Activated CD4-positive, alpha-beta memory T cell treated with anti-CD3 and anti-CD28 coated beads for 36 hours (primary cell): Measurements from ENCODE around the gene PRSS35. TPM values are rescaled to one million over a fixed set of nuclear protein-coding genes. Genes with fewer than 3 reads are reported as not detected.
A peak's percentile ranks its signal among the peaks of the same experiment; 100 is the strongest.
"Not testable (repeated sequence)": the region's sequence is repeated elsewhere in the genome, so short reads cannot be mapped to it uniquely, and the experiment has no call there.

ENCODE experiments used
- CTCF ChIA-PET: fragments of 350-600 bp; sonication (Branson Sonifier 250); formaldehyde crosslinking; loops from one replicate; lab custom pipeline; 2021; ENCODE audit warnings: antibody characterized with exemption, inconsistent platforms; lab: Charles Lee
- POLR2A ChIA-PET: fragments of 350-600 bp; sonication (Branson Sonifier 250); formaldehyde crosslinking; loops from one replicate; lab custom pipeline; 2021; ENCODE audit warnings: antibody characterized with exemption; lab: Charles Lee
- DNase-seq: peaks from one replicate; pipeline ENCODE4 v3.0.0-alpha.2; 2020
- H3K27ac Mint-ChIP-seq: one replicate; pipeline ENCODE4 v1.8.0; 2021; ENCODE audit warnings: mixed read lengths
- H3K27me3 Mint-ChIP-seq: one replicate; pipeline ENCODE4 v1.8.0; 2021; ENCODE audit warnings: mixed read lengths
- H3K36me3 Mint-ChIP-seq: one replicate; pipeline ENCODE4 v1.8.0; 2021; ENCODE audit warnings: mixed read lengths
- H3K4me1 Mint-ChIP-seq: one replicate; pipeline ENCODE4 v1.8.0; 2021; ENCODE audit warnings: low read depth, mixed read lengths
- H3K4me3 Mint-ChIP-seq: one replicate; pipeline ENCODE4 v1.8.0; 2021; ENCODE audit warnings: mild to moderate bottlenecking, mixed read lengths
- H3K9me3 Mint-ChIP-seq: one replicate; pipeline ENCODE4 v1.8.0; 2021; ENCODE audit warnings: mixed read lengths
- intact Hi-C: fragments of 100-400 bp; cut with micrococcal nuclease; formaldehyde crosslinking; loops from one replicate; pipeline ENCODE4 v1.15.1; 2023
- total RNA-seq, 2 experiments: library from RNA; stranded (reverse); gene quantifications; one replicate each; pipeline ENCODE4 v1.2.3, GENCODE V29; 2021

PRSS35 gene
- total RNA-seq, 2 experiments from 2014 or later: not detected

- POLR2A ChIA-PET, H3K27me3 Mint-ChIP-seq, DNase-seq, CTCF ChIA-PET, H3K9me3 Mint-ChIP-seq, H3K27ac Mint-ChIP-seq, H3K4me3 Mint-ChIP-seq, H3K36me3 Mint-ChIP-seq, H3K4me1 Mint-ChIP-seq, intact Hi-C loops: not testable (repeated sequence)
Measured at GRCh38 chr6:83481938-83482337, 30.4 kb upstream of the PRSS35 start.

GRCh38 chr6:83488448-83488847 is 23.9 kb upstream of the PRSS35 start:
- ChIA-PET POLR2A (no interaction called here), CTCF (no interaction called here)
- H3K36me3 Mint-ChIP-seq: no peaks in the 10 kb centered on the region
- intact Hi-C loops: no loop called here
- no peak overlapping the region for H3K27ac Mint-ChIP-seq
- DNase-seq: no peak
- H3K4me1 Mint-ChIP-seq: no peaks in the 10 kb centered on the region
- no peaks in the 10 kb centered on the region for H3K27me3 Mint-ChIP-seq
- H3K9me3 Mint-ChIP-seq: no peaks in the 10 kb centered on the region
- no peak overlapping the region for H3K4me3 Mint-ChIP-seq

- Mint-ChIP-seq H3K9me3 (no peaks in the 10 kb centered on the region), H3K4me1 (no peaks in the 10 kb centered on the region), H3K36me3 (no peaks in the 10 kb centered on the region), H3K27me3 (no peaks in the 10 kb centered on the region), H3K27ac (no peak overlapping the region), H3K4me3 (no peak overlapping the region)
- ChIA-PET CTCF (no interaction called here), POLR2A (no interaction called here)
- intact Hi-C loops: no loop called here
- DNase-seq: no peak
Measured at GRCh38 chr6:83488861-83489260, 23.5 kb upstream of the PRSS35 start.

GRCh38 chr6:83490217-83490807 is 22.0 kb upstream of the PRSS35 start:
- Mint-ChIP-seq H3K27ac (no peak overlapping the region), H3K4me3 (no peak overlapping the region), H3K9me3 (no peaks in the 10 kb centered on the region), H3K27me3 (no peaks in the 10 kb centered on the region), H3K36me3 (no peaks in the 10 kb centered on the region), H3K4me1 (no peaks in the 10 kb centered on the region)
- DNase-seq: no peak
- intact Hi-C loops: no loop called here
- POLR2A ChIA-PET: no interaction called here
- CTCF ChIA-PET: no interaction called here

- no peak overlapping the region for H3K4me3 Mint-ChIP-seq
- POLR2A ChIA-PET: no interaction called here
- H3K27me3 Mint-ChIP-seq: no peaks in the 10 kb centered on the region
- no peak overlapping the region for H3K27ac Mint-ChIP-seq
- CTCF ChIA-PET: interaction anchor here (1.2 to 4.2 kb wide), 4 partner anchors 8 to 438 kb away, joined by 4 to 24 read pairs (median 12); partner anchors contain the start of genes DOP1A and PRSS35
- H3K9me3 Mint-ChIP-seq: peaks cover 7% of the 10 kb centered on the region
- no peaks in the 10 kb centered on the region for H3K36me3 Mint-ChIP-seq
- H3K4me1 Mint-ChIP-seq: no peaks in the 10 kb centered on the region
- no peak for DNase-seq
- intact Hi-C loops: no loop called here
Measured at GRCh38 chr6:83505356-83505755, 7.0 kb upstream of the PRSS35 start.

GRCh38 chr6:83509441-83509840 is 2.9 kb upstream of the PRSS35 start:
- H3K27ac Mint-ChIP-seq: no peak overlapping the region
- peaks cover 19% of the 10 kb centered on the region for H3K27me3 Mint-ChIP-seq
- H3K9me3 Mint-ChIP-seq: no peaks in the 10 kb centered on the region
- POLR2A ChIA-PET: no interaction called here
- H3K4me3 Mint-ChIP-seq: no peak overlapping the region
- intact Hi-C loops: no loop called here
- CTCF ChIA-PET: interaction anchor here (7.0 kb wide), 1 partner anchor 443 kb away, joined by 69 read pairs; the partner anchor contains the start of genes DOP1A and UBE3D
- H3K4me1 Mint-ChIP-seq: peaks cover 5% of the 10 kb centered on the region
- no peaks in the 10 kb centered on the region for H3K36me3 Mint-ChIP-seq
- no peak for DNase-seq

- DNase-seq: no peak
- Mint-ChIP-seq H3K9me3 (no peaks in the 10 kb centered on the region), H3K36me3 (no peaks in the 10 kb centered on the region), H3K4me1 (peaks cover 5% of the 10 kb centered on the region), H3K27ac (no peak overlapping the region), H3K4me3 (no peak overlapping the region), H3K27me3 (peaks cover 22% of the 10 kb centered on the region)
- ChIA-PET POLR2A (no interaction called here), CTCF (interaction anchor here (0.9 to 7.3 kb wide), 3 partner anchors 59 to 444 kb away, joined by 5 to 174 read pairs (median 69); partner anchors contain the start of genes DOP1A and UBE3D)
- intact Hi-C loops: loop anchor here (10.0 kb wide), 1 partner anchor 1236 kb away; no protein-coding TSS in a partner anchor
Measured at GRCh38 chr6:83510791-83511190, 1.5 kb upstream of the PRSS35 start.

- intact Hi-C loops: loop anchor here (10.0 kb wide), 1 partner anchor 1236 kb away; no protein-coding TSS in a partner anchor
- DNase-seq: no peak
- H3K4me3 Mint-ChIP-seq: no peak overlapping the region
- peaks cover 5% of the 10 kb centered on the region for H3K4me1 Mint-ChIP-seq
- POLR2A ChIA-PET: no interaction called here
- CTCF ChIA-PET: interaction anchor here (0.5 to 7.3 kb wide), 6 partner anchors 25 to 444 kb away, joined by 3 to 174 read pairs (median 8); partner anchors contain the start of genes DOP1A and UBE3D
- no peaks in the 10 kb centered on the region for H3K9me3 Mint-ChIP-seq
- H3K36me3 Mint-ChIP-seq: no peaks in the 10 kb centered on the region
- H3K27ac Mint-ChIP-seq: no peak overlapping the region
- H3K27me3 Mint-ChIP-seq: peaks cover 22% of the 10 kb centered on the region
Measured at GRCh38 chr6:83511266-83511665, 1.1 kb upstream of the PRSS35 start.

- Mint-ChIP-seq H3K27ac (no peak overlapping the region), H3K9me3 (no peaks in the 10 kb centered on the region), H3K36me3 (no peaks in the 10 kb centered on the region), H3K4me3 (no peak overlapping the region), H3K4me1 (peaks cover 5% of the 10 kb centered on the region), H3K27me3 (peaks cover 24% of the 10 kb centered on the region)
- DNase-seq: no peak
- ChIA-PET POLR2A (no interaction called here), CTCF (interaction anchor here (1.1 to 7.3 kb wide), 10 partner anchors 10 to 448 kb away, joined by 3 to 174 read pairs (median 10); partner anchors contain the start of genes DOP1A and UBE3D)
- intact Hi-C loops: loop anchor here (1.0 to 10.0 kb wide), 3 partner anchors 96 to 1240 kb away; no protein-coding TSS in a partner anchor
Measured at GRCh38 chr6:83514466-83514865, 2.1 kb downstream of the PRSS35 start.

GRCh38 chr6:83514866-83515466 is 2.6 kb downstream of the PRSS35 start:
- H3K27ac Mint-ChIP-seq: no peak overlapping the region
- no peak overlapping the region for H3K4me3 Mint-ChIP-seq
- H3K9me3 Mint-ChIP-seq: no peaks in the 10 kb centered on the region
- H3K4me1 Mint-ChIP-seq: peaks cover 5% of the 10 kb centered on the region
- DNase-seq: peak; percentile 10
- ChIA-PET POLR2A (no interaction called here), CTCF (interaction anchor here (0.6 to 7.3 kb wide), 14 partner anchors 9 to 448 kb away, joined by 3 to 174 read pairs (median 7); partner anchors contain the start of genes DOP1A and UBE3D)
- no peaks in the 10 kb centered on the region for H3K36me3 Mint-ChIP-seq
- peaks cover 27% of the 10 kb centered on the region for H3K27me3 Mint-ChIP-seq
- intact Hi-C loops: loop anchor here (1.0 to 10.0 kb wide), 4 partner anchors 97 to 1240 kb away; no protein-coding TSS in a partner anchor

GRCh38 chr6:83517500-83517899 is 5.2 kb downstream of the PRSS35 start:
- CTCF ChIA-PET: interaction anchor here (4.0 kb wide), 1 partner anchor 295 kb away, joined by 13 read pairs; no protein-coding TSS in a partner anchor

GRCh38 chr6:83518816-83519480 is 6.6 kb downstream of the PRSS35 start:
- no peak for DNase-seq
- H3K4me3 Mint-ChIP-seq: no peak overlapping the region
- peaks cover 15% of the 10 kb centered on the region for H3K27me3 Mint-ChIP-seq
- intact Hi-C loops: loop anchor here (10.0 kb wide), 1 partner anchor 1244 kb away; no protein-coding TSS in a partner anchor
- CTCF ChIA-PET: interaction anchor here (1.1 to 4.0 kb wide), 3 partner anchors 17 to 452 kb away, joined by 4 to 13 read pairs (median 4); partner anchors contain the start of gene DOP1A
- no peaks in the 10 kb centered on the region for H3K9me3 Mint-ChIP-seq
- no peaks in the 10 kb centered on the region for H3K4me1 Mint-ChIP-seq
- POLR2A ChIA-PET: no interaction called here
- H3K27ac Mint-ChIP-seq: no peak overlapping the region
- no peaks in the 10 kb centered on the region for H3K36me3 Mint-ChIP-seq

More at GRCh38 chr6:83517500-83517899, 5.2 kb downstream of the PRSS35 start:
- Mint-ChIP-seq H3K4me3 (no peak overlapping the region), H3K9me3 (no peaks in the 10 kb centered on the region), H3K4me1 (no peaks in the 10 kb centered on the region), H3K27ac (no peak overlapping the region), H3K27me3 (peaks cover 16% of the 10 kb centered on the region), H3K36me3 (no peaks in the 10 kb centered on the region)
- DNase-seq: no peak
- intact Hi-C loops: loop anchor here (10.0 kb wide), 1 partner anchor 1243 kb away; no protein-coding TSS in a partner anchor
- POLR2A ChIA-PET: no interaction called here
